Measurements from ENCODE around the gene PRSS21.

- TF ChIP-seq POLR2A (IDR thresholded peaks at IDR 0.05; ENCODE audit: low read length) (no peak), GATA1 (IDR thresholded peaks at IDR 0.05; ENCODE audit: low read depth, low read length) (no peak)
Measured at GRCh38 chr16:2855536-2855935, 38.5 kb downstream of the PRSS21 start.
